Thyroid gland (tissue), 4 donors: ENCODE data around the gene MARCHF11.

Experiments
- POLR2A ChIP-seq, 2 donors: fragments of 450-650 bp; IDR thresholded peaks; one replicate each; pipeline ENCODE4 v1.6.1; 2017; ENCODE audit warnings: antibody characterized with exemption in 2 of 2, mild to moderate bottlenecking in 2 of 2, moderate library complexity in 1 of 2
- TF ChIP-seq, protein P1 (sequence below), 6 experiments: fragments of 200-600 bp in 3 of 6; fragments of 450-650 bp in 3 of 6; sonication (generic) in 3 of 6; IDR thresholded peaks; one replicate each; pipeline ENCODE4 v1.5.1; 2016 to 2019; ENCODE audit warnings: antibody characterized with exemption in 6 of 6, mild to moderate bottlenecking in 2 of 6, inconsistent platforms in 1 of 6, moderate library complexity in 1 of 6

DNA sequence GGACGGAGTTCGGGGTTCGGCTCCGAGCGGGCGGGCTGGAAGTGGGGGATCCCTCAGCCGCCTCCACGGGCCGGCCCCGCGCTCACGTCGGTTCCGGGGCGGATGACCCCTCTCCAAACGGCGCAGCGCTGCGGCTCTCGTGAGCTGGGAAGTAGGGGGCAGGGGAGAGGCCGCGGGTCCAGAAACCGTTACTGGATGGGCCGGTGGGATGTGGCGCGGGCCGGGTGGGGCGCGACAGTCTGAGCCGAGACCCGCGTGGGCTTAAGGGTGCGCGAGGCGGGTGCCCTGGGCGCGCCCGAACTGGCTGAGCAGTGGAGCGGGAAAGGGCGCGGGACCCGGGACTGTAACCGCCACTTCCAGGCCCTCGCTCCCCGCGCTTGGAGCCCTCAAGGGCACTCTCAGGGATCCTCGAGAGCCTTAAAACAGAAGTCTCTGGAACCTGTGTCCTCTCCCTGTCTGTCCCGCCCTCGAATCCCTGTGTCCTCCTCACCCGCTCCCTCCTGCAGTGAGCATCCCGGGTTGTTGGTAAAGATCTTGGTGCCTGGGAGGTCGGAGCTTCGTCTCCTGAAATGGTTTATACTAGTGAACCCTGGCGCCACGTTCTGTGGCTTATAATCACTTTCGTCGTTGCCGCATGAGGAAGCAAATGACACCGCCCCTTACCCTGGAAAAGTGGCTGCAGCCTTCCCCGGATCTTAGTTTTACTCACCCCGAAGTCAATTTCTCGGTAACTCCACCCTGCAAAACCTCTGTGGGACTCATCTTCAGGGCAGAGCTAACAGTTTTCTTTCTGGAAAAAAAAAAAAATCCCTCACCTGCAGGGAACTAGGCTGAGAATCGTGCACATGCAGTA lies 571 bp upstream of the MARCHF11 start:
- TF ChIP-seq POLR2A (IDR thresholded peaks at IDR 0.05), result no peak
- TF ChIP-seq, protein P1, sequence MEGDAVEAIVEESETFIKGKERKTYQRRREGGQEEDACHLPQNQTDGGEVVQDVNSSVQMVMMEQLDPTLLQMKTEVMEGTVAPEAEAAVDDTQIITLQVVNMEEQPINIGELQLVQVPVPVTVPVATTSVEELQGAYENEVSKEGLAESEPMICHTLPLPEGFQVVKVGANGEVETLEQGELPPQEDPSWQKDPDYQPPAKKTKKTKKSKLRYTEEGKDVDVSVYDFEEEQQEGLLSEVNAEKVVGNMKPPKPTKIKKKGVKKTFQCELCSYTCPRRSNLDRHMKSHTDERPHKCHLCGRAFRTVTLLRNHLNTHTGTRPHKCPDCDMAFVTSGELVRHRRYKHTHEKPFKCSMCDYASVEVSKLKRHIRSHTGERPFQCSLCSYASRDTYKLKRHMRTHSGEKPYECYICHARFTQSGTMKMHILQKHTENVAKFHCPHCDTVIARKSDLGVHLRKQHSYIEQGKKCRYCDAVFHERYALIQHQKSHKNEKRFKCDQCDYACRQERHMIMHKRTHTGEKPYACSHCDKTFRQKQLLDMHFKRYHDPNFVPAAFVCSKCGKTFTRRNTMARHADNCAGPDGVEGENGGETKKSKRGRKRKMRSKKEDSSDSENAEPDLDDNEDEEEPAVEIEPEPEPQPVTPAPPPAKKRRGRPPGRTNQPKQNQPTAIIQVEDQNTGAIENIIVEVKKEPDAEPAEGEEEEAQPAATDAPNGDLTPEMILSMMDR (IDR thresholded peaks at IDR 0.05), result no peak
